Prostate gland (tissue), 2 donors: Measurements from ENCODE around the gene GATB.

Experiments used
- POLR2A ChIP-seq: fragments of 450-650 bp; IDR thresholded peaks from one replicate; pipeline ENCODE4 v1.6.1; 2016; ENCODE audit warnings: antibody characterized with exemption, mild to moderate bottlenecking
- POLR2AphosphoS5 ChIP-seq: sonication (generic); formaldehyde crosslinking; IDR thresholded peaks from one replicate; pipeline ENCODE4 v1.6.1; 2017; ENCODE audit warnings: antibody characterized with exemption
- TF ChIP-seq, protein P1 (sequence below), 4 experiments: fragments of 200-600 bp in 2 of 4; fragments of 450-650 bp in 2 of 4; sonication (generic) in 2 of 4; IDR thresholded peaks; 1 replicate in 3 of 4; 2 replicates in 1 of 4; pipeline ENCODE4 v1.5.1; 2016 to 2019; ENCODE audit warnings: antibody characterized with exemption in 4 of 4, mild to moderate bottlenecking in 2 of 4, moderate library complexity in 2 of 4

- TF ChIP-seq, protein P1, sequence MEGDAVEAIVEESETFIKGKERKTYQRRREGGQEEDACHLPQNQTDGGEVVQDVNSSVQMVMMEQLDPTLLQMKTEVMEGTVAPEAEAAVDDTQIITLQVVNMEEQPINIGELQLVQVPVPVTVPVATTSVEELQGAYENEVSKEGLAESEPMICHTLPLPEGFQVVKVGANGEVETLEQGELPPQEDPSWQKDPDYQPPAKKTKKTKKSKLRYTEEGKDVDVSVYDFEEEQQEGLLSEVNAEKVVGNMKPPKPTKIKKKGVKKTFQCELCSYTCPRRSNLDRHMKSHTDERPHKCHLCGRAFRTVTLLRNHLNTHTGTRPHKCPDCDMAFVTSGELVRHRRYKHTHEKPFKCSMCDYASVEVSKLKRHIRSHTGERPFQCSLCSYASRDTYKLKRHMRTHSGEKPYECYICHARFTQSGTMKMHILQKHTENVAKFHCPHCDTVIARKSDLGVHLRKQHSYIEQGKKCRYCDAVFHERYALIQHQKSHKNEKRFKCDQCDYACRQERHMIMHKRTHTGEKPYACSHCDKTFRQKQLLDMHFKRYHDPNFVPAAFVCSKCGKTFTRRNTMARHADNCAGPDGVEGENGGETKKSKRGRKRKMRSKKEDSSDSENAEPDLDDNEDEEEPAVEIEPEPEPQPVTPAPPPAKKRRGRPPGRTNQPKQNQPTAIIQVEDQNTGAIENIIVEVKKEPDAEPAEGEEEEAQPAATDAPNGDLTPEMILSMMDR (IDR thresholded peaks at IDR 0.05), result no peak
- TF ChIP-seq POLR2AphosphoS5 (no peak), POLR2A (no peak)
Observed at GRCh38 chr4:151728679-151729078, 32.1 kb downstream of the GATB start.
